Activated CD4-positive, alpha-beta T cell treated with anti-CD3 and anti-CD28 coated beads for 4 hours (primary cell): Measurements from ENCODE around the gene MFAP1.
A peak's percentile ranks its signal among the peaks of the same experiment; 100 is the strongest.
"Not testable (repeated sequence)": the region's sequence is repeated elsewhere in the genome, so short reads cannot be mapped to it uniquely, and the experiment has no call there.

Experiments
- DNase-seq, 2 donors: peaks; one replicate each; pipeline ENCODE4 v3.0.0-alpha.2; 2020

Gene MFAP1, protein sequence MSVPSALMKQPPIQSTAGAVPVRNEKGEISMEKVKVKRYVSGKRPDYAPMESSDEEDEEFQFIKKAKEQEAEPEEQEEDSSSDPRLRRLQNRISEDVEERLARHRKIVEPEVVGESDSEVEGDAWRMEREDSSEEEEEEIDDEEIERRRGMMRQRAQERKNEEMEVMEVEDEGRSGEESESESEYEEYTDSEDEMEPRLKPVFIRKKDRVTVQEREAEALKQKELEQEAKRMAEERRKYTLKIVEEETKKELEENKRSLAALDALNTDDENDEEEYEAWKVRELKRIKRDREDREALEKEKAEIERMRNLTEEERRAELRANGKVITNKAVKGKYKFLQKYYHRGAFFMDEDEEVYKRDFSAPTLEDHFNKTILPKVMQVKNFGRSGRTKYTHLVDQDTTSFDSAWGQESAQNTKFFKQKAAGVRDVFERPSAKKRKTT

GRCh38 chr15:43824302-43825246, at the start of gene MFAP1:
MFAP1 (minus strand) TSS chr15:43824690; CDS start chr15:43824569, 121 bp downstream.
- DNase-seq, result peak; percentile 89 to 95

- DNase-seq, result no peak
Measured at GRCh38 chr15:43873651-43874050, 49.2 kb upstream of the MFAP1 start.

- DNase-seq, result peak in 1 of 2 donors; percentile 15
Measured at GRCh38 chr15:43872416-43873020, 48.0 kb upstream of the MFAP1 start.

- no peak for DNase-seq
Measured at GRCh38 chr15:43871835-43872234, 47.3 kb upstream of the MFAP1 start.

- DNase-seq, result no peak
Measured at GRCh38 chr15:43868406-43868805, 43.9 kb upstream of the MFAP1 start.

- no peak for DNase-seq
Measured at GRCh38 chr15:43867096-43867495, 42.6 kb upstream of the MFAP1 start.

DNA sequence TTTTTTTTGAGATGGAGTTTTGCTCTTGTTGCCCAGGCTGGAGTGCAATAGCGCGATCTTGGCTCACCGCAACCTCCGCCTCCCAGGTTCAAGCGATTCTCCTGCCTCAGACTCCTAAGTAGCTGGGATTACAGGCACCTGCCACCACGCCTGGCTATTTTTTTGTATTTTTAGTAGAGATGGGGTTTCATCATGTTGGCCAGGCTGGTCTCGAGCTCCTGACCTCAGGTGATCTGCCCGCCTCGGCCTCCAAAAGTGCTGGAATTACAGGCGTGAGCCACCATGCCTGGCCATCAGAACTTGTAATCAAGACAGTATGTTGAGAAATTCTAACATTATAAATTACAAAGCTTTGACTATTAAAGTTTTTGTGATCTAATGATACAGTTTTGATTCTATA, 42.1 kb upstream of the MFAP1 start:
- DNase-seq, result not testable (repeated sequence)

DNA sequence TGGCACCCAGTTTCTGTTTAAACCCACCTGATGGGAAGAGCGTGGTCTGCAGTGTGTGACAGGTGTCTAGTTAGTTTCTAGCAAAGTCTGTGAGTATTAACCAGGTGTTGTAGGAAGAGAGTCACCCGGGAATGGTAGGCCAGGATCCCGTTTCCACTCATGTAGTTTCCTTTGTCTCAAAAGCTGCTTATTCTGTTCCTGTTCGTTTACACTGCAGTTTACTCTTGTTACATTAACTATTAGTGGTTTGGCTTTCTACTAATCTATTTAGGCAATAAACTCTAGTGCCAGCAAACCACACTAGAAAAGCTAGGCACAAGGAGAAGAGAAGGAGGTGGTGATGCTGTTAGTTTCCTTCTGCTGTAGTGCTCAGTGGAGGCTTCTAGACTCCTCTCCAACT, 35.1 kb upstream of the MFAP1 start:
- no peak for DNase-seq

DNA sequence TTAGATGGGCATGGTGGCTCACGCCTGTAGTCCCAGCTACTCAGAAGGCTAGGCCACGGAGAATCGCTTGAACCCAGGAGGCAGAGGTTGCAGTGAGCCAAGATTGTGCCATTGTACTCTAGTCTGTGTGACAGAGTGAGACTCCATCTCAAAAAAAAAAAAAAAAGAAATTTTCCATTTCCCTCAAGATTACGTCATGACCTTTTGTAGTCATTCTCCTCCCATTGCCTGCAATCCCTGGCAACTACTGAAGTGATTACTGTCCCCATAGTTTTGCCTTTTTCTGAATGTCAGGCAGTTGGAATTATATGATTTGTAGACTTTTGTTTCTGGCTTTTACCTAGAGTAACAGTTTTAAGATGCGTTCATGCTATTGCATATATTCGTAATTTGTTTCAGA, 30.3 kb upstream of the MFAP1 start:
- no peak for DNase-seq

- no peak for DNase-seq
Measured at GRCh38 chr15:43852607-43853006, 28.1 kb upstream of the MFAP1 start.

DNA sequence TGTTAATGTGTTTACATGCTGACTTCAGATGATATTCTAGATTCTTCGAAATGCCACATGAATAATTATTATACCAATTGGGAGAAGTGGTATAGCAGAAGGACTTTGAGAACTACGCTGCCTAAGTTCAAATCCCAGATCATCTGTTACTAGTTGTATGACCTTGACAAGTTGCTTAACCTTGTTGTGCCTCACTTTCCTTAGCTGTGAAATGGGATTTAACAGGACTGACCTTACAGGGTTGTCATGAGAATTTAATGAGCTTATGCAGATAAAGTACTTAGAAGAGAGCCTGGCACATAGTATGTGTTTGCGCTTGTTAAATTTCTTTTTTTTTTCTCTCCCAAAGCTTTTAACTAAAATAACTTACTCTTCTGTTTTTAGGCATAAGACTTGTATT, 26.8 kb upstream of the MFAP1 start:
- no peak for DNase-seq

DNA sequence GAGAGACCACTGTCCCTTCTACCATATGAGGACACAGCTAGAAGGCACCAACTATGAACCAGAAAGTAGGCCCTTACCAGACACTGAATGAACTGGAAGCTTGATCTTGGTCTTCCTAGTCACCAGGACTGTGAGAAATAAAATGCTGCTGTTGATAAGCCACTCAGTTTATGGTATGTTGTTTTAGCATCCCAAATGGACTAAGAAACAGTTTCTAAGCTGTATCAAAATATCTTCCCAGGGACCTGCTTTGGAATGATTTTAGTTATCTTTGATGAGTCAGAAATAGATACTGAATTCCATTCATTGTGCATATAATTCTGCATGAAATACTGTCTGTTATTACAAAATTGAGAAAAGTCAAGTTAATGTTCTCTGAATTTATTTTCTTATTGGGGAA, 20.9 kb upstream of the MFAP1 start:
- no peak for DNase-seq

GRCh38 chr15:43832485-43832884, 8.0 kb upstream of the MFAP1 start:
- not testable (repeated sequence) for DNase-seq

- DNase-seq, result not testable (repeated sequence)
Measured at GRCh38 chr15:43831519-43832052, 7.1 kb upstream of the MFAP1 start.

DNA sequence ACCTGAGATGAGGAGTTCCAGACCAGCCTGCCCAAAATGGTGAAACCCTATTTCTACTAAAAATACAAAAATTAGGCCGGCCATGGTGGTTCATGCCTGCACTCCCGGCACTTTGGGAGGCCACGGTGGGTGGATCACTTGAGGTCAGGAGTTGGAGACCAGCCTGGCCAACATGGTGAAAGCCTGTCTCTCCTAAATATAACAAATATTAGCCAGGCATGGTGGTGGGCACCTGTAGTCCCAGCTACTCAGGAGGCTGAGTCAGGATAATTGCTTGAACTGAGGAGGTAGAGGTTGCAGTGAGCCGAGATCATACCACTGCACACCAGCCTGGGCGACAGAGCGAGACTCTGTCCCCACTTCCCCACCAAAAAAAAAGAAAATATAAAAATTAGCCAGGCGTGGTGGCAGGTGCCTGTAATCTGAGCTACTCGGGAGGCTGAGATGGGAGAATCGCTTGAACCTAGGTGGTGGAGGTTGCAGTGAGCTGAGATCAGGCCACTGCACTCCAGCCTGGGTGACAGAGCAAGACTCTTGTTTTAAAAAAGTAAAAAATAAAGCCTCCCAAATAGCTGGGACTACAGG, 6.3 kb upstream of the MFAP1 start:
- DNase-seq, result not testable (repeated sequence)

DNA sequence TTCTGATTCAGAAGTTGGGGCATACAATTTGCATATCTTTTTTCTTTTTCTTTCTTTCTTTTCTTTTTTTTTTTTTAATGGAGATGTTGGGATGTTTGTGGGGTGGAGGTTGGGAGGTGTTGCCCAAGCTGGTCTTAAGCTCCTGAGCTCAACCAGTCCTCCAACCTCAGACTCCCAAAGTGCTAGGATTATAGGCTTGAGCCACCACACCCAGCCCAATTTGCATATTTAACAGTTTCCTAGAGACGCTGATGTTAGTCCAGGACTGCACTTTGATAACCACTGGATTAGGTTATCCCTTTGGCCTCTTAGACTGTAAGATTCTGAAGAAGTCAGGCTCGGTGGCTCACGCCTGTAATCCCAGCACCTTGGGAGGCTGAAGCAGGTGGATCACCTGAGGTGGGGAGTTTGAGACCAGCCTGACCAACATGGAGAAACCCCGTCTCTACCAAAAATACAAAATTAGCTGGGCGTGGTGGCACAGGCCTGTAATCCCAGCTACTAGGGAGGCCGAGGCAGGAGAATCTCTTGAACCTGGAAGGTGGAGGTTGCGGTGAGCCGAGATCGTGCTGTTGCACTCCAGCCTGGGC, 5.6 kb upstream of the MFAP1 start:
- DNase-seq, result not testable (repeated sequence)

DNA sequence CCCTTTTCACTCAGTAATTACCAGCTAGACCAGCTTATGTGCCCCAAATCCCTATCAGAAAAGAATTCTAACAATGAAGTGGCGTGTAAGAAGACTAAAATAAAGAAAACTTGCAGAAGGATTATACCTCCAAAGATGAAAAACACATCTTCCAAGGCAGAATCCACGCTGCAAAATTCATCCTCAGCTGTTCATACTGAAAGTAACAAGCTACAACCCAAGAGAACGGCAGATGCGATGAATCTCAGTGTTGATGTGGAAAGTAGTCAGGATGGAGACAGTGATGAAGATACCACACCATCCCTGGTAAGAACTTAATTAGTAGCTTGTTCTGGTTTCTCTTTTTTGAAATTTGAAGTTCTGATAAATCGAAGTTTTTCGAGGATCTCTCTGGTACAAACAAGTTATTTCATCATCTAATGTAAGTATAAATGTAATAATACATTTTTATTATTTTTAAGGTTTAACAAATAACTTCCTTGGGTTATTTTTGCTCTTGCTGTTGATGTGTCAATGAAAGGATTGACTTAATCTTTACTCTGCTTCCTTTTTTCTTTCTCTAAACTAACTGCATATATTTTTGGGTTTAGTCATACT, 3.7 kb upstream of the MFAP1 start:
- peak in 1 of 2 donors; percentile 8 for DNase-seq

DNA sequence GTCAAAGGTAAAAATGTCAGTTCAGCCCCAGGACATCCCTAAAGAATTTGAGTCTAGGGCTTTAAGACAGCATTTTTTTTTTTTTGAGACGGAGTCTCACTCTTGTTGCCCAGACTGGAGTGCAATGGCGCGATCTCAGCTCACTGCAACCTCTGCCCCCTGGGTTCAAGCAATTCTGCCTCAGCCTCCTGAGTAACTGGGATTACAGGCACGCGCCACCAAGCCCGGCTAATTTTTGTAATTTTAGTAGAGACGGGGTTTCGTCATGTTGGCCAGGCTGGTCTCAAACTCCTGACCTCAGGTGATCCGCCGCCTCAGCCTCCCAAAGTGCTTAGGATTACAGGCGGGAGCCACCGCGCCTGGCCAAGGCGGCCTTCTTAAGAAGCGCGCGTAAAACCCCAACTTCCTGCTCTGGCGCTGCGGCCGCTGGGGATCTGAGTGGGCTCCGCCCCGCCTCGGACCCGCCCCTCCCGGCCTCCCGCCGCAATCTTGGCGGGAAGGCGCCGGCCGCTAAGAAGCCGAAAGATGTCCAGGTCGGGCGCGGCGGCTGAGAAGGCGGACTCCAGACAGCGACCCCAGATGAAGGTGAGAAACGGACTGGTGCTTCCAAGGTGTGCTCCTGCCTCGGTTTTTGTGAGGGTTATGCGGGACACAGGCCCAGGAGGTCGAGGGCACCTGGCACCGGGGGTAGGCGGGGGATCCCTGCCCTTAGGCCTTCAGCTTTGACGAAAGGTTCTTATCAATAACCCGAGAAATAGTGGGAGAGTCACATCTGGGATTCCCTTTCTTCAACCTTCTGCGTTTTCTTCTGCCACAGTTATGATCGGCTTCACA, 2.2 kb upstream of the MFAP1 start, which contains the start of gene WDR76:
Gene WDR76 (plus strand): TSS at position 495 of the 834 bp plus-strand sequence. CDS start 31 bp downstream, at position 526.
- DNase-seq, result peak; percentile 53 to 64

GRCh38 chr15:43826029-43826507, 1.6 kb upstream of the MFAP1 start:
- DNase-seq, result no peak

GRCh38 chr15:43825305-43825704, 815 bp upstream of the MFAP1 start:
- DNase-seq, result not testable (repeated sequence)
